ENCODE results near the gene SYCP3. TPM values are rescaled to one million over a fixed set of nuclear protein-coding genes. Genes with fewer than 3 reads are reported as not detected.

SYCP3 gene
- total and polyA plus RNA-seq, 2 donors (not counting 1 experiment from before 2014, with no cell fraction given): 0.02 to 0.17 TPM

GRCh38 chr12:101775816-101776215 is 36.6 kb upstream of the SYCP3 start:
- Histone ChIP-seq H3K27me3 (ENCODE audit: control insufficient read depth, insufficient read depth, low read length) (no peaks in the 10 kb centered on the region), H3K36me3 (ENCODE audit: control insufficient read depth, insufficient read depth, low read length) (peaks cover 1% of the 10 kb centered on the region), H4K20me1 (ENCODE audit: control insufficient read depth, extremely low read depth, insufficient read depth, low read length) (no peaks in the 10 kb centered on the region), H3K4me3 (replicated peaks in 1 of 4; ENCODE audit: control extremely low read depth in 1 of 4, insufficient read depth in 1 of 4, low read depth in 3 of 4, low read length in 4 of 4) (no peak overlapping the region), H2AFZ (ENCODE audit: low read length) (no peak overlapping the region), H3K27ac (ENCODE audit: insufficient read depth, low read length) (no peak overlapping the region), H3K4me2 (ENCODE audit: extremely low read depth, insufficient read depth, low read length) (no peak overlapping the region), H3K9me3 (ENCODE audit: control insufficient read depth, insufficient read depth, low read depth, low read length) (no peaks in the 10 kb centered on the region), H3K4me1 (ENCODE audit: control insufficient read depth, extremely low read depth, insufficient read depth, low read length) (no peaks in the 10 kb centered on the region), H3K9ac (ENCODE audit: insufficient read depth, low read length) (no peak overlapping the region), H3K79me2 (ENCODE audit: control insufficient read depth, insufficient read depth, low read length) (no peaks in the 10 kb centered on the region)
- DNase-seq (ENCODE audit: low read depth in 2 of 2): no peak
- TF ChIP-seq EZH2 (IDR thresholded peaks at IDR 0.05; ENCODE audit: low read length, missing control alignments): no peak
- TF ChIP-seq, protein P1, sequence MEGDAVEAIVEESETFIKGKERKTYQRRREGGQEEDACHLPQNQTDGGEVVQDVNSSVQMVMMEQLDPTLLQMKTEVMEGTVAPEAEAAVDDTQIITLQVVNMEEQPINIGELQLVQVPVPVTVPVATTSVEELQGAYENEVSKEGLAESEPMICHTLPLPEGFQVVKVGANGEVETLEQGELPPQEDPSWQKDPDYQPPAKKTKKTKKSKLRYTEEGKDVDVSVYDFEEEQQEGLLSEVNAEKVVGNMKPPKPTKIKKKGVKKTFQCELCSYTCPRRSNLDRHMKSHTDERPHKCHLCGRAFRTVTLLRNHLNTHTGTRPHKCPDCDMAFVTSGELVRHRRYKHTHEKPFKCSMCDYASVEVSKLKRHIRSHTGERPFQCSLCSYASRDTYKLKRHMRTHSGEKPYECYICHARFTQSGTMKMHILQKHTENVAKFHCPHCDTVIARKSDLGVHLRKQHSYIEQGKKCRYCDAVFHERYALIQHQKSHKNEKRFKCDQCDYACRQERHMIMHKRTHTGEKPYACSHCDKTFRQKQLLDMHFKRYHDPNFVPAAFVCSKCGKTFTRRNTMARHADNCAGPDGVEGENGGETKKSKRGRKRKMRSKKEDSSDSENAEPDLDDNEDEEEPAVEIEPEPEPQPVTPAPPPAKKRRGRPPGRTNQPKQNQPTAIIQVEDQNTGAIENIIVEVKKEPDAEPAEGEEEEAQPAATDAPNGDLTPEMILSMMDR (conservative IDR thresholded peaks at IDR 0.05 in 1 of 2, IDR thresholded peaks at IDR 0.05 in 1 of 2; ENCODE audit: low read depth in 1 of 2, low read length in 2 of 2): no peak

GRCh38 chr12:101773650-101774162 is 34.4 kb upstream of the SYCP3 start:
- H3K4me3 ChIP-seq (replicated peaks in 1 of 4; ENCODE audit: control extremely low read depth in 1 of 4, insufficient read depth in 1 of 4, low read depth in 3 of 4, low read length in 4 of 4): no peak overlapping the region
- TF ChIP-seq, protein P1 (conservative IDR thresholded peaks at IDR 0.05 in 1 of 2, IDR thresholded peaks at IDR 0.05 in 1 of 2; ENCODE audit: low read depth in 1 of 2, low read length in 2 of 2): peak; percentile 92 to 93
- no peak for TF ChIP-seq EZH2 (IDR thresholded peaks at IDR 0.05; ENCODE audit: low read length, missing control alignments)
- H3K9me3 ChIP-seq (ENCODE audit: control insufficient read depth, insufficient read depth, low read depth, low read length): no peaks in the 10 kb centered on the region
- H3K27ac ChIP-seq (ENCODE audit: insufficient read depth, low read length): no peak overlapping the region
- DNase-seq (ENCODE audit: low read depth in 2 of 2): peak; percentile 48 to 81
- no peaks in the 10 kb centered on the region for H3K27me3 ChIP-seq (ENCODE audit: control insufficient read depth, insufficient read depth, low read length)
- H3K79me2 ChIP-seq (ENCODE audit: control insufficient read depth, insufficient read depth, low read length): no peaks in the 10 kb centered on the region
- peaks cover 1% of the 10 kb centered on the region for H3K36me3 ChIP-seq (ENCODE audit: control insufficient read depth, insufficient read depth, low read length)
- H3K4me1 ChIP-seq (ENCODE audit: control insufficient read depth, extremely low read depth, insufficient read depth, low read length): no peaks in the 10 kb centered on the region
- H3K4me2 ChIP-seq (ENCODE audit: extremely low read depth, insufficient read depth, low read length): no peak overlapping the region
- no peak overlapping the region for H3K9ac ChIP-seq (ENCODE audit: insufficient read depth, low read length)
- H2AFZ ChIP-seq (ENCODE audit: low read length): no peak overlapping the region
- H4K20me1 ChIP-seq (ENCODE audit: control insufficient read depth, extremely low read depth, insufficient read depth, low read length): no peaks in the 10 kb centered on the region

DNA sequence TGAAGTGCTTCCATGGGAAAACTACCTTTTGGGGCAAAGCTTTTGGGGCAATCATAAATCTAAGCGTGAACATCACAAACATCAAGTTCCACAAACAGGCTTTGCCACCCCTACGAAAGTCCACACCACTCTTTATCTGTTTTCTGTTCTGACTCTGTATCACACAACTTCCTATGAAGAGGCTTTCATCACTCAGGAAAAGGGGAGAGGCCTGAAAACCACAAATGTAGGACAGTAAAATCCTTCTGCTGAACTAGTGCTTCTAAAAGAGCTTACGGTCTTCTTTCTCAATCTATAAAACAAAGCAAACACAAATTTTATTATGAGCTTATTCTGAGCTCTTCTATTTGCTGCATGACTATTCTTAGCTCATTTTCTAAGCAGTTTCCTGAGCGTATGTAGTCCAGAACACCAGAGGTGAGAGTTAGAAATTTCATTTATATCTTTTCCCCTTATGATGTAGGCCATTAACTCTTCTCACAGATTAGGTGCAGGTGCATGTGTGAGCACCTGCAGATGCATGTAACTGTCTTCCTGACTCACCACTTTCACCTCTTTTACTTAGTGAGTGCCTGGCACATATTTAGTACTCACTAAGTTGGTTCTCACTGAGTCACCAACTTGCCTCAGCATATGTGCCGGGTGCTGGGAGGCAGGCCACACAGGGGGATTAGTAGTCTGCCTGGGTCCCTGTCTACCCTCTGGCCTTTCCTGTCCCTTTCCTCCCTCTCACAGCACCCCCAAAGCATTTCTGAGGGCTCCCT is 32.9 kb upstream of the SYCP3 start:
- TF ChIP-seq, protein P1 (conservative IDR thresholded peaks at IDR 0.05 in 1 of 2, IDR thresholded peaks at IDR 0.05 in 1 of 2; ENCODE audit: low read depth in 1 of 2, low read length in 2 of 2): no peak
- TF ChIP-seq EZH2 (IDR thresholded peaks at IDR 0.05; ENCODE audit: low read length, missing control alignments): no peak
- Histone ChIP-seq H3K4me3 (replicated peaks in 1 of 4; ENCODE audit: control extremely low read depth in 1 of 4, insufficient read depth in 1 of 4, low read depth in 3 of 4, low read length in 4 of 4) (no peak overlapping the region), H2AFZ (ENCODE audit: low read length) (no peak overlapping the region), H3K9ac (ENCODE audit: insufficient read depth, low read length) (no peak overlapping the region), H3K4me1 (ENCODE audit: control insufficient read depth, extremely low read depth, insufficient read depth, low read length) (no peaks in the 10 kb centered on the region), H3K4me2 (ENCODE audit: extremely low read depth, insufficient read depth, low read length) (no peak overlapping the region), H3K27me3 (ENCODE audit: control insufficient read depth, insufficient read depth, low read length) (no peaks in the 10 kb centered on the region), H3K9me3 (ENCODE audit: control insufficient read depth, insufficient read depth, low read depth, low read length) (no peaks in the 10 kb centered on the region), H4K20me1 (ENCODE audit: control insufficient read depth, extremely low read depth, insufficient read depth, low read length) (no peaks in the 10 kb centered on the region), H3K36me3 (ENCODE audit: control insufficient read depth, insufficient read depth, low read length) (peaks cover 1% of the 10 kb centered on the region), H3K79me2 (ENCODE audit: control insufficient read depth, insufficient read depth, low read length) (no peaks in the 10 kb centered on the region), H3K27ac (ENCODE audit: insufficient read depth, low read length) (no peak overlapping the region)
- no peak for DNase-seq (ENCODE audit: low read depth in 2 of 2)
